Keratinocyte (primary cell): ENCODE results near the gene METRNL. TPM values are rescaled to one million over a fixed set of nuclear protein-coding genes. Genes with fewer than 3 reads are reported as not detected.

ENCODE experiments used
- DNase-seq: peaks from one replicate; pipeline ENCODE4 v3.0.0-alpha.2; 2011; ENCODE audit warnings: low read depth, missing footprints, low spot score
- FAIRE-seq: peaks from 2 replicates; lab custom pipeline; 2011; peaks lifted over from hg19 to GRCh38; lab: Jason Lieb, UNC
- H2AFZ ChIP-seq: 2 replicates; pipeline ENCODE4 v1.6.0; 2012; ENCODE audit warnings: low read length, control low read depth, inconsistent platforms; ENCODE audit not compliant: control insufficient read depth
- H3K27ac ChIP-seq: 2 replicates; pipeline ENCODE4 v1.5.1; 2011; ENCODE audit warnings: low read length; ENCODE audit not compliant: control insufficient read depth, insufficient read depth
- H3K27me3 ChIP-seq: 3 replicates; pipeline ENCODE4 v1.6.0; 2011; ENCODE audit warnings: low read length; ENCODE audit not compliant: control insufficient read depth, insufficient read depth; ENCODE audit errors: extremely low read depth
- H3K36me3 ChIP-seq, 2 experiments: 2 replicates in 1 of 2; 3 replicates in 1 of 2; pipeline ENCODE4 v1.5.1; 2011; ENCODE audit warnings: low read length in 2 of 2, mild to moderate bottlenecking in 1 of 2; ENCODE audit not compliant: control insufficient read depth in 2 of 2, insufficient read depth in 2 of 2; ENCODE audit errors: extremely low read depth in 1 of 2
- H3K4me1 ChIP-seq: 3 replicates; pipeline ENCODE4 v1.5.1; 2011; ENCODE audit warnings: low read length; ENCODE audit not compliant: control insufficient read depth, insufficient read depth; ENCODE audit errors: extremely low read depth
- H3K4me2 ChIP-seq: 3 replicates; pipeline ENCODE4 v1.6.0; 2011; ENCODE audit warnings: low read depth, low read length; ENCODE audit not compliant: control insufficient read depth, insufficient read depth; ENCODE audit errors: extremely low read depth
- H3K4me3 ChIP-seq, 3 experiments: fragments of 200-600 bp in 1 of 3; sonication (generic) in 1 of 3; 2 replicates in 2 of 3; 3 replicates in 1 of 3; pipeline ENCODE4 v1.5.1; 2011 to 2016; ENCODE audit warnings: low read length in 3 of 3, mild to moderate bottlenecking in 3 of 3, control low read depth in 2 of 3, inconsistent platforms in 1 of 3, low read depth in 1 of 3, mixed read lengths in 1 of 3, mixed run types in 1 of 3, moderate library complexity in 1 of 3; ENCODE audit not compliant: control insufficient read depth in 2 of 3, insufficient read depth in 2 of 3; ENCODE audit errors: extremely low read depth in 1 of 3
- H3K79me2 ChIP-seq: 2 replicates; pipeline ENCODE4 v1.6.0; 2012; ENCODE audit warnings: low read length; ENCODE audit not compliant: control insufficient read depth, insufficient read depth
- H3K9ac ChIP-seq: 3 replicates; pipeline ENCODE4 v1.6.0; 2011; ENCODE audit warnings: low read length; ENCODE audit not compliant: control insufficient read depth, insufficient read depth; ENCODE audit errors: extremely low read depth
- H3K9me1 ChIP-seq: 3 replicates; pipeline ENCODE4 v1.6.0; 2011; ENCODE audit warnings: low read length; ENCODE audit not compliant: control insufficient read depth, insufficient read depth; ENCODE audit errors: extremely low read depth
- H3K9me3 ChIP-seq: 2 replicates; pipeline ENCODE4 v1.5.1; 2012; ENCODE audit warnings: low read depth, low read length; ENCODE audit not compliant: control insufficient read depth
- H4K20me1 ChIP-seq: 3 replicates; pipeline ENCODE4 v1.6.0; 2011; ENCODE audit warnings: low read length; ENCODE audit not compliant: control insufficient read depth, insufficient read depth; ENCODE audit errors: extremely low read depth
- CTCF ChIP-seq, 3 experiments: IDR thresholded peaks in 1 of 3; conservative IDR thresholded peaks in 1 of 3; optimal IDR thresholded peaks in 1 of 3; 2 replicates in 2 of 3; 3 replicates in 1 of 3; pipeline versions ENCODE3 to v1.5.1; 2011; ENCODE audit warnings: low read length in 3 of 3, mild to moderate bottlenecking in 3 of 3, moderate library complexity in 2 of 3, control low read depth in 1 of 3, inconsistent platforms in 1 of 3; ENCODE audit not compliant: insufficient read depth in 2 of 3; ENCODE audit errors: extremely low read depth in 1 of 3
- EZH2 ChIP-seq: IDR thresholded peaks from one replicate; pipeline ENCODE4 v1.6.1; 2012; ENCODE audit warnings: inconsistent platforms, mild to moderate bottlenecking, low read length, moderate library complexity
- dilution Hi-C: fragments of 300-500 bp; cut with MboI; formaldehyde crosslinking; loops from one replicate; pipeline ENCODE4 v1.7.0; 2020; ENCODE audit warnings: low sequenced_read_pairs; ENCODE audit not compliant: extremely low pct_ligation_motif_present
- polyA plus RNA-seq, 5 experiments: library from polyadenylated mRNA; depleted of rRNA in 3 of 5; stranded (reverse) in 3 of 5; stranded (forward) in 1 of 5; unstranded in 1 of 5; fragments of >200 nt; gene quantifications; 1 replicate in 1 of 5; 2 replicates in 3 of 5; 3 replicates in 1 of 5; pipeline versions ENCODE4 v1.2.1 to v1.2.3, GENCODE V29; 2011 to 2012; ENCODE audit warnings: missing spikeins in 2 of 5, low read depth in 1 of 5, low replicate concordance in 1 of 5

The METRNL gene
- polyA plus RNA-seq, 1 donor (not counting 4 experiments of a cell fraction or from before 2014, with no cell fraction given): 3.1 TPM

- Histone ChIP-seq H2AFZ (no peak overlapping the region), H3K9me1 (no peaks in the 10 kb centered on the region), H3K4me2 (no peak overlapping the region), H3K27me3 (peaks cover 38% of the 10 kb centered on the region), H3K4me3 (no peak overlapping the region), H3K9ac (no peak overlapping the region), H3K79me2 (no peaks in the 10 kb centered on the region), H3K4me1 (peaks cover 16% of the 10 kb centered on the region), H4K20me1 (no peaks in the 10 kb centered on the region), H3K36me3 (no peaks in the 10 kb centered on the region), H3K27ac (no peak overlapping the region), H3K9me3 (peaks cover 3% of the 10 kb centered on the region)
- DNase-seq (no peak), FAIRE-seq (no peak)
- TF ChIP-seq EZH2 (no peak), CTCF (optimal IDR thresholded peaks at IDR 0.05 in 1 of 3, IDR thresholded peaks at IDR 0.05 in 1 of 3, conservative IDR thresholded peaks at IDR 0.05 in 1 of 3; ENCODE audit: extremely low read depth in 1 of 3, insufficient read depth in 2 of 3, low read length in 3 of 3) (no peak)
- dilution Hi-C loops: no loop called here
These were observed 32.3 kb downstream of the METRNL start for GRCh38 chr17:83111516-83112282.

- FAIRE-seq (no peak), DNase-seq (no peak)
- H3K9ac ChIP-seq: no peak overlapping the region
- H2AFZ ChIP-seq: no peak overlapping the region
- H3K27ac ChIP-seq: no peak overlapping the region
- H3K9me3 ChIP-seq: peaks cover 3% of the 10 kb centered on the region
- TF ChIP-seq EZH2 (no peak), CTCF (optimal IDR thresholded peaks at IDR 0.05 in 1 of 3, IDR thresholded peaks at IDR 0.05 in 1 of 3, conservative IDR thresholded peaks at IDR 0.05 in 1 of 3; ENCODE audit: extremely low read depth in 1 of 3, insufficient read depth in 2 of 3, low read length in 3 of 3) (no peak)
- dilution Hi-C loops: no loop called here
- no peaks in the 10 kb centered on the region for H3K36me3 ChIP-seq
- no peaks in the 10 kb centered on the region for H3K9me1 ChIP-seq
- H3K79me2 ChIP-seq: no peaks in the 10 kb centered on the region
- H4K20me1 ChIP-seq: no peaks in the 10 kb centered on the region
- H3K4me1 ChIP-seq: peaks cover 16% of the 10 kb centered on the region
- H3K27me3 ChIP-seq: peaks cover 39% of the 10 kb centered on the region
- no peak overlapping the region for H3K4me3 ChIP-seq
- no peak overlapping the region for H3K4me2 ChIP-seq
These were observed 34.0 kb downstream of the METRNL start for GRCh38 chr17:83113381-83113780.
